Fibroblast of villous mesenchyme (primary cell): ENCODE measurements around the gene METTL16. TPM values are rescaled to one million over a fixed set of nuclear protein-coding genes. Genes with fewer than 3 reads are reported as not detected.

Source experiments
- DNase-seq: peaks from one replicate; pipeline ENCODE4 v3.0.0-alpha.2; 2010; ENCODE audit warnings: low read depth
- H3K4me3 ChIP-seq: 2 replicates; pipeline ENCODE4 v1.5.1; 2011; ENCODE audit warnings: low read depth, mild to moderate bottlenecking, low read length
- total RNA-seq: library from RNA; depleted of rRNA; stranded (reverse); fragments of >200 nt; gene quantifications from 2 replicates; pipeline ENCODE4 v1.2.3, GENCODE V29; 2012
- TF ChIP-seq, protein P1 (sequence below): IDR thresholded peaks from 2 replicates; pipeline ENCODE4 v1.5.1; 2012; ENCODE audit warnings: low read depth, mild to moderate bottlenecking, low read length; ENCODE audit not compliant: insufficient read depth

Gene METTL16
- total RNA-seq, 1 donor: 16.8 TPM

DNA sequence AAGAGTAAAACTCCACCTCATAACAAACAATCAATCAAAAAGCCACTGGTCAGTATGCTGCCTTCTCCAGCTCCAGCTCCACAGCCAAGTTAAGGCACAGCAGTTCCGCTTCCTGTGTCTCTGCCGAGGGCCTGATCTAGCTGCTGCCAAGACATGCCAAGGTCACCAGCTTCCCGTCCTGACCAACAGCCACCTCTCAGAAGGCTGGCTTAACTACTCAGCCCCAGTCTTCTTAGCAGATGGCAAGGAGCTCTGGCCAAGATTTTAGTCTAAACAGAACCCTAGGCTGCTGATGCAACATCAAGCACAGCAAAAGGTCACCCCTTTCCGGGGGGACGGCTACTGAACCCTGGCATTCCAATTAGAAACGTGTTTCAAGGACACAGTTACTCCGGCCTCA lies 93.1 kb downstream of the METTL16 start:
- TF ChIP-seq, protein P1, sequence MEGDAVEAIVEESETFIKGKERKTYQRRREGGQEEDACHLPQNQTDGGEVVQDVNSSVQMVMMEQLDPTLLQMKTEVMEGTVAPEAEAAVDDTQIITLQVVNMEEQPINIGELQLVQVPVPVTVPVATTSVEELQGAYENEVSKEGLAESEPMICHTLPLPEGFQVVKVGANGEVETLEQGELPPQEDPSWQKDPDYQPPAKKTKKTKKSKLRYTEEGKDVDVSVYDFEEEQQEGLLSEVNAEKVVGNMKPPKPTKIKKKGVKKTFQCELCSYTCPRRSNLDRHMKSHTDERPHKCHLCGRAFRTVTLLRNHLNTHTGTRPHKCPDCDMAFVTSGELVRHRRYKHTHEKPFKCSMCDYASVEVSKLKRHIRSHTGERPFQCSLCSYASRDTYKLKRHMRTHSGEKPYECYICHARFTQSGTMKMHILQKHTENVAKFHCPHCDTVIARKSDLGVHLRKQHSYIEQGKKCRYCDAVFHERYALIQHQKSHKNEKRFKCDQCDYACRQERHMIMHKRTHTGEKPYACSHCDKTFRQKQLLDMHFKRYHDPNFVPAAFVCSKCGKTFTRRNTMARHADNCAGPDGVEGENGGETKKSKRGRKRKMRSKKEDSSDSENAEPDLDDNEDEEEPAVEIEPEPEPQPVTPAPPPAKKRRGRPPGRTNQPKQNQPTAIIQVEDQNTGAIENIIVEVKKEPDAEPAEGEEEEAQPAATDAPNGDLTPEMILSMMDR: no peak
- peak; percentile 86 for DNase-seq
- H3K4me3 ChIP-seq: no peak overlapping the region

DNA sequence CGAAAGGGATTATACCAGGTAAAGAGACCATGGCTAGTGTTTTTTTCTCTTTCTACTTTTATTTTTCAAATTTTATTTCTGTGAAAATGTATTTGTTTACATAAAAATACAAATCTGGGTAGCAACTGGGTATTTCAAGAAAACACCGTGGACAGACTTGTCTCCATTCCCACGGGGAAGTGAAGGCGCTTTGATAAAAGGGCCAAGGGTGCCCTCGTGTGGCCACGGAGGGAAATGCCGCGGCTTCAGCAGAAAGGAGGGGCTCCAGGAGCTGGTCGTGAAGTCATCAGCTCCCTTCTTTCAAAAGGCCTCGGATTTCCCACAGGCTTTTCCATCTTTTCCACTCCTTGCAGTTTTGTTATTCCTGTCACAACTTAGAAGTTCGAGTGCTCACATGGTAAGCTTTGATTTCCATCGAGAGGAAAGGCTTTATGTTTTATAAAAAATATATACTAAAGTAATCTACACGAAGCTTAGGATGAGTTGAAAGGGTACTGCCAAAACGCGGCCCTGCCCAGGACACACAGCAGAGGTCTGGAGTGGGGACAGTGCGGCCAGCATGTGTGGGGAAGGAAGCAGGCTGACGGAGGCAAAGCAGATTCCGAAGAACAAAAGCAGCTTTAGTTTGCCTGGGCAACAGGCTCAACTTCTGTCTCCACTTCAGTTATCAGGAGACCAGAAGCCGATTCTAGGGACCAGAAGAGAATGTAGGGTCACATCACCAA lies 95.5 kb downstream of the METTL16 start:
- DNase-seq: peak; percentile 93
- TF ChIP-seq, protein P1: peak; percentile 92
- no peak overlapping the region for H3K4me3 ChIP-seq

DNA sequence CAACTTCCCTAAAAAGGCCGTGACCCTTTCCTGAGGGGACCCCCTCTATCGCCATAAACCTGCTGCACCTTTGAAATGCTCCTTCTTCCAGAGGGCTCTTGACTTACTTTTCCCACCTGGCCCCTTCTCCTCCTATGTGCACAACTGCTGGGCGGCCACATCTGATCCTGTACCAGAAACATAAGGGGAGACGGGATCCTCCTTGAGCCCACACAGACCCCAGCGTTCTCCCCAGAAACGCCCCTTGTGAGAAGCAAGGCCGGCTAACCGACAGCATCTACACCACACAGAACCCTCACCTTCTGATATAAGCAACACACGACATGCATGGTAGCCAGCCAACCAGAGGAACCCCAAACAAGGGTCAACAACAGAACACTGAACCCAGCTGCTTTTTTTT lies 96.6 kb downstream of the METTL16 start:
- TF ChIP-seq, protein P1: no peak
- H3K4me3 ChIP-seq: no peak overlapping the region
- DNase-seq: no peak

DNA sequence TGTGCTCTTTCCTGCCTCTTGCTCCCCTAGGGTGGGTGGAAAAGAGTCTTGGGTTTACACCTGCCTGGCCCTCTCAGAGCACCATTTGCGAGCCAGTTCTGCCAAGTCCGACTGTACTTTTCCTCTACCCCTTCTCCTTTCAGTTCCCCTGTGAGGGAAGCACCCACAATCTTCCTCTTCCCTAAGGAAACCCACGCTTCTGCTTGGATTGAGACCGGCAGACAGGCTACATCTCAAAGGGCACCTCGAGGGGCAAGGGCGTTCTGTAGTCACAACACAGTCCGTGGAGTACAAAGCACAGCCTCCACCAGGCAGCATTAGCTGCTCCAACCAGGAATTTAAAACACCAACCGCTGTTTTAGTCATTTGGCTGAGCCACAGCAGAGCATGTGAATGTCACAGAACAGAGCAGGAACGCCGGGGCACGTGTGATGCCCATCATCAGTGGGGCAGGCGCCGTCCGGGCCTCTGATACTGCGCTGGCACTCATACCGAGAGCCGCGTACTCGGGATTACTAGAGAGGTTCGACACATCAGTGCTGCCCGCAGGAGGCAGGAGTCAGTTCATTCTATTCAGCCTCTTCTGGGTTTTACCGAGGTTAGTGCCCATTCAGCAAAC lies 97.1 kb downstream of the METTL16 start:
- DNase-seq: no peak
- TF ChIP-seq, protein P1: no peak
- H3K4me3 ChIP-seq: no peak overlapping the region

DNA sequence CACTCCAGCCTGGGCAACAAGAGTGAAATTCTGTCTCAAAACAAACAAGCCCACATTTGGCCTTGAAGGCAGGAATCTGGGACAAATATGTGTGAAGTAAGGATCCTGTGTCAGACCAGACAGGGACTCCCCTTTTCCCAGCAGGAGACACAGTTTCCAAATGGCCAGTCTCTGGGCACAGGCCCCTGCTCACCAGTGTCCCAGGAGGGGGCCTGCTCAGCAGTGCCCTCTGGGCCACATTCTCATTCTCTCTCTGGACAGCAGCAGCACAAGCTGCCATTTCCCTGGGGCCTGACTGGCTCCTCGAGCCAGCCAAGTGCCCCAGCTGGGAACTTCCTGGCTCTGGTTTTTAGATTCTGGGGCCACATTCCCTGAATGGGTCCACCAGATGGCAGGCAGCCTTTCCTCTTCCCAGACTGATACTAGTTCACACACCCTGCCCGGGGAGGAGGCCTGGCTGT lies 99.1 kb downstream of the METTL16 start:
- DNase-seq: peak; percentile 48
- TF ChIP-seq, protein P1: peak; percentile 24
- no peak overlapping the region for H3K4me3 ChIP-seq

DNA sequence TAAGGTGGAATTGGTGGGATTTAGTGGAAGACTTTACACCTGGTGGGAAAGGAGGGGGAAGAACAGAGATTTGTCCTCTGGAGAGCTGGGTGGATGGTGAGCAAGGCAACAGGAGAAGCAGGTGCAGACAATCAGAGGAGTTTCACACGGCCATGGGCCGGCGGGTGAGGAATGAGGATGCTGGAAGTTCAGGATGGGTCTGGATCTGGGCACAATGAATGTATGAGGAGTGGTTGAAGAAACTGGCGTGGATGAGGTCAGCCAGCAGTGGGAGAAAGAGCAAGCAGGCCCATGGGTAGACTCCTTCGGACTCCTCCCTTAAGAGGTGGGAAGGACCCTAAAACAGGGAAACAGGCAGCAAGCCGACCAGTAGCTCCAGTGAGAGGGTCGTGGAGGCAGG lies 100.7 kb downstream of the METTL16 start:
- no peak overlapping the region for H3K4me3 ChIP-seq
- TF ChIP-seq, protein P1: no peak
- DNase-seq: no peak
